Measurements from ENCODE around the gene LGALS9C.
"Not testable (repeated sequence)": the region's sequence is repeated elsewhere in the genome, so short reads cannot be mapped to it uniquely, and the experiment has no call there.

The LGALS9C gene

DNA sequence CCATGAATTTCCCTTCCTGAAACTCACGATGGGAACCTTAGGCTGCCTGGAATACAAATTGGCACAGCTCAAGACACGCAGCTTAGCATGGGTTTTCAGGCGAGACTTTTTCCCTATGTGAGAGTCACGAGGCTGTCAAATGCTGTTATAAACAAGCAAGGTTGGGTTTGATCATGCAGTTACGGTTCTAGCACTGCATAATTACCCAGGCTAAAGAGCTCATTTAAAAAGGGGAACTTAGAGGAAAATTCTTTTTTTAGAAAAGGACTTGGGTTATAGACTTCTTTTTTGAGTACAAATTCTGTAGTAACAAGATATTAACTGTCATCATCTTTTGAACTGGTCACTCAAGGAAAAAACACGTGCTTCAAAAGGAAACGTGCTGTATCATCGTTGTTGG is 44.5 kb downstream of the LGALS9C start:
- not testable (repeated sequence) for H3K4me3 ChIP-seq (ENCODE audit: low read depth, low read length); DNase-seq (ENCODE audit: low read depth)

DNA sequence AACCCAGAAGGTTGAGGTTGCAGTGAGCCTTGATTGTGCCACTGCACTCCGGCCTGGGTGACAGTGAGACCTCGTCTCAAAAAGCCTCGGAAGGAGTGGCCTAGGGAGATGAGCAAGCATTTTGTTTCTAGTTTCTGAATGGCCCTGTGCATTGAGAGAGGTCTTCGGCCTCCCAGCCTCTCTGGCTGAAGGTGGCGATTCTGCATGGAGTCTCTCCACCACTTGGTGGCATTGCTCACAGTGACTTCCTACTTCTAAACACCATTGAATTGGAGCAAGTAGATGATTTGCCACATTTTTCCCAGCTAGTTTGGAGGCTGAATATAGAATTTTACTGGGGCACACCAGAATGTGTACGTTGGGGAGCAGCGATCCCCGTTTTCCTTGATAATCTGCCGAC is 48.4 kb downstream of the LGALS9C start:
- DNase-seq (ENCODE audit: low read depth); H3K4me3 ChIP-seq (ENCODE audit: low read depth, low read length): not testable (repeated sequence)

- H3K4me3 ChIP-seq (ENCODE audit: low read depth, low read length); DNase-seq (ENCODE audit: low read depth): not testable (repeated sequence)
Observed at GRCh38 chr17:18526168-18526800, 49.7 kb downstream of the LGALS9C start.

DNA sequence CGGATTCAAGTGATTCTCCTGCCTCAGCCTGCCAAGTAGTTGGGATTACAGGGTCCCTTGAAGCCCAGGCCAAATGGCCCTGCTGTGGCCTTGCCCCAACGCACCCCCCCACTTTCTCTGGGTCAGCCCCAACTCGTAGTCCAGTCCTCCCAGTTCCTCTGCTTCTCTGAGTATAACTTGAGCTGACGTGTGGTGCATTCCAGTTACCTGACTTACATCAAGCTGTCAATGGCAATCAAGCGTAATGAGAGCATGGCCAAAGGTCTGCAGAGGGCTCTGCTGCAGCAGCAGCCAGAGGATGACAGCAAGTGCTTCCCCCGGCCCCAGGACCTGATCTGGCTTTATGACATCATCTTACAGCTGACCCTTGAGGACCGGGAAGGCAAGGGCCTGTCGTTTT is 50.8 kb downstream of the LGALS9C start:
- H3K4me3 ChIP-seq (ENCODE audit: low read depth, low read length); DNase-seq (ENCODE audit: low read depth): not testable (repeated sequence)

GRCh38 chr17:18528435-18528834 is 51.8 kb downstream of the LGALS9C start:
- not testable (repeated sequence) for H3K4me3 ChIP-seq (ENCODE audit: low read depth, low read length); DNase-seq (ENCODE audit: low read depth)

- not testable (repeated sequence) for DNase-seq (ENCODE audit: low read depth); H3K4me3 ChIP-seq (ENCODE audit: low read depth, low read length)
Observed at GRCh38 chr17:18528899-18529500, 52.4 kb downstream of the LGALS9C start.

GRCh38 chr17:18530405-18530804 is 53.8 kb downstream of the LGALS9C start:
- not testable (repeated sequence) for H3K4me3 ChIP-seq (ENCODE audit: low read depth, low read length); DNase-seq (ENCODE audit: low read depth)

DNA sequence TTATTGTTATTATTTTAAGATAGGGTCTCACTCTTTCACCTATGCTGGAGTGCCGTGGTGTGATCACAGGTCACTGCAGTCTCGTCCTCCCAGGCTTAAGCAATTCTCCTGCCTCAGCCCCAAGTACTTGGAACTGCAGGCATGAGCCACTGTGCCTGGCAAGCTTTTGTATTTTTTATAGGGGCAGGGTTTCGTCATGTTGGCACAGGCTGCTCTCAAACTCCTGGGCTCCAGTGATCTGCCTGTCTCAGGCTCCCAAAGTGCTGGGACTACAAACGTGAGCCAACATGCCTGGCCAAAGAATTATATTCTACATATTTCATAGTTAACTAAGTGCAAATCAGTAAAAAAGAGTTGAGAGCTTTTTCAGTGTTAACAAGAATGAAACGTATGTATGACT is 65.6 kb downstream of the LGALS9C start:
- not testable (repeated sequence) for H3K4me3 ChIP-seq (ENCODE audit: low read depth, low read length); DNase-seq (ENCODE audit: low read depth)

- not testable (repeated sequence) for H3K4me3 ChIP-seq (ENCODE audit: low read depth, low read length); DNase-seq (ENCODE audit: low read depth)
Observed at GRCh38 chr17:18542907-18543306, 66.3 kb downstream of the LGALS9C start.
